K562 (cell line): ENCODE results near the gene ARMC7.

Source experiments
- POLR2AphosphoS5 ChIP-seq: IDR thresholded peaks from 2 replicates; pipeline ENCODE4 v1.6.1; 2011; ENCODE audit warnings: mild to moderate bottlenecking, low read depth, low read length, moderate library complexity; ENCODE audit not compliant: control insufficient read depth, insufficient read depth
- TEAD4 ChIP-seq, 2 experiments: sonication (generic) in 1 of 2; formaldehyde crosslinking in 1 of 2; IDR thresholded peaks; 2 replicates each; pipeline versions ENCODE4 v1.6.1 to v1.8.0; 2012 to 2022; ENCODE audit warnings: borderline replicate concordance in 1 of 2, inconsistent platforms in 1 of 2, low read length in 1 of 2, mild to moderate bottlenecking in 1 of 2, missing genetic modification reagents in 1 of 2
- THRB ChIP-seq: fragments of 450-650 bp; formaldehyde crosslinking; conservative IDR thresholded peaks from 2 replicates; pipeline ENCODE4 v1.4.0; 2022; ENCODE audit warnings: mild to moderate bottlenecking, missing genetic modification characterization
- ZKSCAN8 ChIP-seq: fragments of 200-800 bp; sonication (Bioruptor generic); IDR thresholded peaks from 2 replicates; pipeline ENCODE4 v1.6.1; 2016; ENCODE audit warnings: missing genetic modification characterization, missing compliant biosample characterization

- TF ChIP-seq ZKSCAN8 (CRISPR knock-in tag) (no peak), POLR2AphosphoS5 (no peak), THRB (CRISPR knock-in tag) (no peak), TEAD4 (IDR thresholded peaks at IDR 0.05; ENCODE audit: low read length) (0 out of 2 replicates have a peak, but pooled peaks have one; percentile 34), TEAD4 (CRISPR knock-in tag; IDR thresholded peaks at IDR 0.05; ENCODE audit: borderline replicate concordance) (no peak)
Measured at GRCh38 chr17:75152523-75152921, 42.8 kb downstream of the ARMC7 start.
